MM.1S (cell line): ENCODE measurements around the gene MAB21L4.

ENCODE experiments used
- EZH2 ChIP-seq: fragments of 300-600 bp; sonication (generic); optimal IDR thresholded peaks from 2 replicates; pipeline ENCODE3; 2017; ENCODE audit warnings: low read depth, mild to moderate bottlenecking, antibody characterized with exemption, low read length, mixed read lengths
- TF ChIP-seq, protein P1 (sequence below): fragments of 300-600 bp; sonication (generic); IDR thresholded peaks from 2 replicates; pipeline ENCODE4 v1.5.1; 2016; ENCODE audit warnings: antibody characterized with exemption, low read length, mixed read lengths

DNA sequence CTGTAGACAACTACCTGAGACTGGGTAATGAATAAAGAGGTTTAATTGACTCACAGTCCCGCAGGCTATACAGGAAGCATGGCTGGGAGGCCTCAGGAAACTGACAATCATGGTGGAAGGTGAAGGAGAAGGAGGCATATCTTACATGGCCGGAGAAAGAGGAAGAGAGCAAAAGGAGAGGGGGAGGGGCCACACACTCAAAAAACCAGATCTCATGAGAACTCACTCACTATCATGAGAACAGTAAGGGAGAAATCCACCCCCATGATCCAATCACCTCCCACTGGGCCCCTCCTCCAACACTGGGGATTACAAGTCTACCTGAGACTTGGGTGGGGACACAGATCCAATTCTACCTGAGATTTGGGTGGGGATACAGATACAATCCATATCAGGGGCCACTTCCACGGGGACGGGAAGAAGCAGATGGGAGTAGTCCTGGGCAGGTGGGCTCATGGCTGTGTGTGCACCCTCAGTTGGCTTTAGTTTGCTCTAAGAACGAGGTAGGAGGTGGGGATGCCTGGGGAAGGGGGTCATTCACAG is 9.9 kb downstream of the MAB21L4 start:
- TF ChIP-seq, protein P1, sequence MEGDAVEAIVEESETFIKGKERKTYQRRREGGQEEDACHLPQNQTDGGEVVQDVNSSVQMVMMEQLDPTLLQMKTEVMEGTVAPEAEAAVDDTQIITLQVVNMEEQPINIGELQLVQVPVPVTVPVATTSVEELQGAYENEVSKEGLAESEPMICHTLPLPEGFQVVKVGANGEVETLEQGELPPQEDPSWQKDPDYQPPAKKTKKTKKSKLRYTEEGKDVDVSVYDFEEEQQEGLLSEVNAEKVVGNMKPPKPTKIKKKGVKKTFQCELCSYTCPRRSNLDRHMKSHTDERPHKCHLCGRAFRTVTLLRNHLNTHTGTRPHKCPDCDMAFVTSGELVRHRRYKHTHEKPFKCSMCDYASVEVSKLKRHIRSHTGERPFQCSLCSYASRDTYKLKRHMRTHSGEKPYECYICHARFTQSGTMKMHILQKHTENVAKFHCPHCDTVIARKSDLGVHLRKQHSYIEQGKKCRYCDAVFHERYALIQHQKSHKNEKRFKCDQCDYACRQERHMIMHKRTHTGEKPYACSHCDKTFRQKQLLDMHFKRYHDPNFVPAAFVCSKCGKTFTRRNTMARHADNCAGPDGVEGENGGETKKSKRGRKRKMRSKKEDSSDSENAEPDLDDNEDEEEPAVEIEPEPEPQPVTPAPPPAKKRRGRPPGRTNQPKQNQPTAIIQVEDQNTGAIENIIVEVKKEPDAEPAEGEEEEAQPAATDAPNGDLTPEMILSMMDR: no peak
- TF ChIP-seq EZH2: no peak
